Neural cell (in vitro differentiated cells): Measurements from ENCODE around the gene P4HA2. TPM values are rescaled to one million over a fixed set of nuclear protein-coding genes. Genes with fewer than 3 reads are reported as not detected.
"Not testable (repeated sequence)": the region's sequence is repeated elsewhere in the genome, so short reads cannot be mapped to it uniquely, and the experiment has no call there.

Experiments used
- H2AFZ ChIP-seq: fragments of 200-600, 300-800 bp; sonication (generic), shearing (Covaris generic); 2 replicates; pipeline ENCODE4 v1.6.0; 2014; ENCODE audit warnings: low read depth, mild to moderate bottlenecking, antibody characterized with exemption, low read length, moderate library complexity
- H3F3A ChIP-seq: fragments of 200-600 bp; shearing (Covaris generic); 2 replicates; pipeline ENCODE4 v1.6.1; 2016; ENCODE audit warnings: mild to moderate bottlenecking, moderate library complexity, mixed read lengths, antibody characterized with exemption, low read length; ENCODE audit not compliant: insufficient read depth, poor library complexity, severe bottlenecking
- H3K27ac ChIP-seq: fragments of 200-600, 300-800 bp; sonication (generic), shearing (Covaris generic); 2 replicates; pipeline ENCODE4 v1.5.1; 2014; ENCODE audit warnings: mild to moderate bottlenecking, low read length, moderate library complexity
- H3K27me3 ChIP-seq: fragments of 300-800, 200-600 bp; sonication (generic), shearing (Covaris generic); 2 replicates; pipeline ENCODE4 v1.6.0; 2014; ENCODE audit warnings: mild to moderate bottlenecking, low read depth, low read length, moderate library complexity; ENCODE audit not compliant: insufficient read depth
- H3K36me3 ChIP-seq: fragments of 300-800, 200-600 bp; sonication (generic), shearing (Covaris generic); 2 replicates; pipeline ENCODE4 v1.5.1; 2014; ENCODE audit warnings: mild to moderate bottlenecking, antibody characterized with exemption, low read length, moderate library complexity; ENCODE audit not compliant: insufficient read depth
- H3K4me2 ChIP-seq: fragments of 300-800, 200-600 bp; sonication (generic), shearing (Covaris generic); 2 replicates; pipeline ENCODE4 v1.6.0; 2014; ENCODE audit warnings: mild to moderate bottlenecking, low read length
- H3K4me3 ChIP-seq: fragments of 300-800, 200-600 bp; sonication (generic), shearing (Covaris generic); 2 replicates; pipeline ENCODE4 v1.5.1; 2014; ENCODE audit warnings: mild to moderate bottlenecking, low read length, moderate library complexity
- H3K79me2 ChIP-seq: fragments of 200-600 bp; shearing (Covaris generic); replicated peaks from 2 replicates; pipeline ENCODE4 v1.6.0; 2014; ENCODE audit warnings: mild to moderate bottlenecking, low read length, moderate library complexity; ENCODE audit not compliant: insufficient read depth
- H3K9ac ChIP-seq: fragments of 300-800, 200-600 bp; sonication (generic), shearing (Covaris generic); 2 replicates; pipeline ENCODE4 v1.6.1; 2016; ENCODE audit warnings: mild to moderate bottlenecking, low read length, mixed read lengths
- H3K9me2 ChIP-seq: fragments of 200-600 bp; shearing (Covaris generic); 2 replicates; pipeline ENCODE4 v1.6.1; 2016; ENCODE audit warnings: mild to moderate bottlenecking, low read length, mixed read lengths; ENCODE audit not compliant: insufficient read depth
- H3K9me3 ChIP-seq: fragments of 200-600, 300-800 bp; sonication (generic), shearing (Covaris generic); 2 replicates; pipeline ENCODE4 v1.6.1; 2016; ENCODE audit warnings: mild to moderate bottlenecking, mixed run types, low read length, moderate library complexity, mixed read lengths
- H4K20me1 ChIP-seq: fragments of 200-600 bp; shearing (Covaris generic); 2 replicates; pipeline ENCODE4 v1.6.1; 2016; ENCODE audit warnings: mild to moderate bottlenecking, mixed run types; ENCODE audit not compliant: insufficient read depth
- EP300 ChIP-seq: fragments of 450-650 bp; conservative IDR thresholded peaks from 2 replicates; pipeline ENCODE4 v1.6.1; 2014; ENCODE audit warnings: antibody characterized with exemption, mild to moderate bottlenecking, moderate library complexity; ENCODE audit not compliant: poor library complexity, severe bottlenecking
- EZH2 ChIP-seq: fragments of 200-600, 300-800 bp; shearing (Covaris generic), sonication (generic); IDR thresholded peaks from 2 replicates; pipeline ENCODE4 v1.6.1; 2014; ENCODE audit warnings: antibody characterized with exemption, low read length, borderline replicate concordance, mild to moderate bottlenecking; ENCODE audit not compliant: insufficient read depth, poor library complexity, severe bottlenecking
- MXI1 ChIP-seq: fragments of 450-650 bp; conservative IDR thresholded peaks from 2 replicates; pipeline ENCODE4 v1.6.1; 2014; ENCODE audit warnings: antibody characterized with exemption, mild to moderate bottlenecking; ENCODE audit not compliant: poor library complexity, severe bottlenecking
- POLR2AphosphoS5 ChIP-seq: IDR thresholded peaks from 2 replicates; pipeline ENCODE4 v1.6.1; 2012
- RAD21 ChIP-seq: fragments of 450-650 bp; conservative IDR thresholded peaks from 2 replicates; pipeline ENCODE4 v1.6.1; 2014; ENCODE audit warnings: antibody characterized with exemption, mild to moderate bottlenecking, moderate library complexity
- SMC3 ChIP-seq: fragments of 450-650 bp; conservative IDR thresholded peaks from 2 replicates; pipeline ENCODE4 v1.6.1; 2014; ENCODE audit warnings: antibody characterized with exemption, mild to moderate bottlenecking, moderate library complexity; ENCODE audit not compliant: poor library complexity
- TAF1 ChIP-seq: IDR thresholded peaks from 2 replicates; pipeline ENCODE4 v1.6.1; 2012; ENCODE audit warnings: low read depth
- polyA plus RNA-seq: library from polyadenylated mRNA; depleted of rRNA; stranded (reverse); fragments of >200 nt; gene quantifications from 2 replicates; pipeline ENCODE4 v1.2.3, GENCODE V29; 2014
- TF ChIP-seq, protein P1 (sequence below): fragments of 450-650 bp; IDR thresholded peaks from 2 replicates; pipeline ENCODE4 v1.5.1; 2014; ENCODE audit warnings: antibody characterized with exemption, mild to moderate bottlenecking, moderate library complexity; ENCODE audit not compliant: poor library complexity, severe bottlenecking
- TF ChIP-seq, protein P2 (sequence below): IDR thresholded peaks from 2 replicates; pipeline ENCODE4 v1.6.1; 2012; ENCODE audit warnings: borderline replicate concordance

Gene P4HA2
- polyA plus RNA-seq, 1 donor from 2014 or later: 1.4 TPM

- no peaks in the 10 kb centered on the region for H3K27me3 ChIP-seq
- H3K9me3 ChIP-seq: peaks cover 7% of the 10 kb centered on the region
- TF ChIP-seq SMC3: no peak
- TF ChIP-seq, protein P1, sequence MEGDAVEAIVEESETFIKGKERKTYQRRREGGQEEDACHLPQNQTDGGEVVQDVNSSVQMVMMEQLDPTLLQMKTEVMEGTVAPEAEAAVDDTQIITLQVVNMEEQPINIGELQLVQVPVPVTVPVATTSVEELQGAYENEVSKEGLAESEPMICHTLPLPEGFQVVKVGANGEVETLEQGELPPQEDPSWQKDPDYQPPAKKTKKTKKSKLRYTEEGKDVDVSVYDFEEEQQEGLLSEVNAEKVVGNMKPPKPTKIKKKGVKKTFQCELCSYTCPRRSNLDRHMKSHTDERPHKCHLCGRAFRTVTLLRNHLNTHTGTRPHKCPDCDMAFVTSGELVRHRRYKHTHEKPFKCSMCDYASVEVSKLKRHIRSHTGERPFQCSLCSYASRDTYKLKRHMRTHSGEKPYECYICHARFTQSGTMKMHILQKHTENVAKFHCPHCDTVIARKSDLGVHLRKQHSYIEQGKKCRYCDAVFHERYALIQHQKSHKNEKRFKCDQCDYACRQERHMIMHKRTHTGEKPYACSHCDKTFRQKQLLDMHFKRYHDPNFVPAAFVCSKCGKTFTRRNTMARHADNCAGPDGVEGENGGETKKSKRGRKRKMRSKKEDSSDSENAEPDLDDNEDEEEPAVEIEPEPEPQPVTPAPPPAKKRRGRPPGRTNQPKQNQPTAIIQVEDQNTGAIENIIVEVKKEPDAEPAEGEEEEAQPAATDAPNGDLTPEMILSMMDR: no peak
- TF ChIP-seq, protein P2, sequence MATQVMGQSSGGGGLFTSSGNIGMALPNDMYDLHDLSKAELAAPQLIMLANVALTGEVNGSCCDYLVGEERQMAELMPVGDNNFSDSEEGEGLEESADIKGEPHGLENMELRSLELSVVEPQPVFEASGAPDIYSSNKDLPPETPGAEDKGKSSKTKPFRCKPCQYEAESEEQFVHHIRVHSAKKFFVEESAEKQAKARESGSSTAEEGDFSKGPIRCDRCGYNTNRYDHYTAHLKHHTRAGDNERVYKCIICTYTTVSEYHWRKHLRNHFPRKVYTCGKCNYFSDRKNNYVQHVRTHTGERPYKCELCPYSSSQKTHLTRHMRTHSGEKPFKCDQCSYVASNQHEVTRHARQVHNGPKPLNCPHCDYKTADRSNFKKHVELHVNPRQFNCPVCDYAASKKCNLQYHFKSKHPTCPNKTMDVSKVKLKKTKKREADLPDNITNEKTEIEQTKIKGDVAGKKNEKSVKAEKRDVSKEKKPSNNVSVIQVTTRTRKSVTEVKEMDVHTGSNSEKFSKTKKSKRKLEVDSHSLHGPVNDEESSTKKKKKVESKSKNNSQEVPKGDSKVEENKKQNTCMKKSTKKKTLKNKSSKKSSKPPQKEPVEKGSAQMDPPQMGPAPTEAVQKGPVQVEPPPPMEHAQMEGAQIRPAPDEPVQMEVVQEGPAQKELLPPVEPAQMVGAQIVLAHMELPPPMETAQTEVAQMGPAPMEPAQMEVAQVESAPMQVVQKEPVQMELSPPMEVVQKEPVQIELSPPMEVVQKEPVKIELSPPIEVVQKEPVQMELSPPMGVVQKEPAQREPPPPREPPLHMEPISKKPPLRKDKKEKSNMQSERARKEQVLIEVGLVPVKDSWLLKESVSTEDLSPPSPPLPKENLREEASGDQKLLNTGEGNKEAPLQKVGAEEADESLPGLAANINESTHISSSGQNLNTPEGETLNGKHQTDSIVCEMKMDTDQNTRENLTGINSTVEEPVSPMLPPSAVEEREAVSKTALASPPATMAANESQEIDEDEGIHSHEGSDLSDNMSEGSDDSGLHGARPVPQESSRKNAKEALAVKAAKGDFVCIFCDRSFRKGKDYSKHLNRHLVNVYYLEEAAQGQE: no peak
- no peak for TF ChIP-seq EP300
- no peak for TF ChIP-seq POLR2AphosphoS5
- TF ChIP-seq RAD21: no peak
- TF ChIP-seq MXI1: no peak
- TF ChIP-seq EZH2: no peak
- TF ChIP-seq TAF1: no peak
- H3K9me2 ChIP-seq: no peaks in the 10 kb centered on the region
- no peaks in the 10 kb centered on the region for H3K79me2 ChIP-seq
- H2AFZ ChIP-seq: no peak overlapping the region
- no peaks in the 10 kb centered on the region for H4K20me1 ChIP-seq
- H3K9ac ChIP-seq: no peak overlapping the region
- no peak overlapping the region for H3K4me3 ChIP-seq
- no peaks in the 10 kb centered on the region for H3F3A ChIP-seq
- H3K4me2 ChIP-seq: no peak overlapping the region
- no peak overlapping the region for H3K27ac ChIP-seq
- H3K36me3 ChIP-seq: no peaks in the 10 kb centered on the region
Measured at GRCh38 chr5:132147663-132148062, 80.0 kb downstream of the P4HA2 start.

GRCh38 chr5:132145326-132145725, 82.3 kb downstream of the P4HA2 start:
- not testable (repeated sequence) for H3K79me2 ChIP-seq, H3K27ac ChIP-seq, H3K27me3 ChIP-seq, H3K4me2 ChIP-seq, H4K20me1 ChIP-seq, H3K9me3 ChIP-seq, H2AFZ ChIP-seq, H3K9me2 ChIP-seq, H3F3A ChIP-seq, H3K9ac ChIP-seq, H3K4me3 ChIP-seq, H3K36me3 ChIP-seq

DNA sequence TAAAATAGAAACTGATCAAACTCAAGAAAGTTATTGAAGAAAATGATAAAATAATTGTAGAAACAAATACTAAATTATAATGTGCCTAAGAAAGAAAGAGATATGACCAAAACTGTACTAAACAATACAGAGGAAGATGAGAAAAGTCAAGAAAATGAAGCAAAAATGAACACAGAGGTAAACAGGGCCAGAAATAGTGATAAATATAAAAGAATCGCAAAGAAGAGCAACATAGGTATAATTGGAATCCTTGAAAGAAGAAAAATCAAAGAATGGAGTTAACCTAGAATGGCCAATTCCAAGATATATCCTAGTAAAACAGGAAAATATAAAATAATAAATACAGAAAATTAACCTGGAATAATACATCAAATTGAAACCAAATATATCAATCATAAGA, 84.5 kb downstream of the P4HA2 start:
- no peaks in the 10 kb centered on the region for H4K20me1 ChIP-seq
- H3K27ac ChIP-seq: no peak overlapping the region
- H3F3A ChIP-seq: no peaks in the 10 kb centered on the region
- H3K9me3 ChIP-seq: peaks cover 7% of the 10 kb centered on the region
- no peaks in the 10 kb centered on the region for H3K27me3 ChIP-seq
- no peaks in the 10 kb centered on the region for H3K79me2 ChIP-seq
- H3K4me2 ChIP-seq: no peak overlapping the region
- H3K36me3 ChIP-seq: no peaks in the 10 kb centered on the region
- H3K9me2 ChIP-seq: no peaks in the 10 kb centered on the region
- H3K9ac ChIP-seq: no peak overlapping the region
- H2AFZ ChIP-seq: no peak overlapping the region
- no peak for TF ChIP-seq SMC3
- no peak for TF ChIP-seq EZH2
- TF ChIP-seq, protein P1: no peak
- TF ChIP-seq TAF1: no peak
- no peak for TF ChIP-seq MXI1
- TF ChIP-seq, protein P2: no peak
- no peak for TF ChIP-seq EP300
- no peak overlapping the region for H3K4me3 ChIP-seq
